Activated T-helper 2 cell treated with anti-CD3 and anti-CD28 coated beads, Interferon-gamma antibody, Interleukin-2, Interleukin-4, amounts not matched to agents 10 μg/mL and 5 μg/mL and 100 μg/mL, durations not matched to agents 14 hours and 24 hours and 36 hours (primary cell): ENCODE measurements around the gene KIF5A. TPM values are rescaled to one million over a fixed set of nuclear protein-coding genes. Genes with fewer than 3 reads are reported as not detected.

Experiments used
- DNase-seq: peaks from one replicate; pipeline ENCODE4 v3.0.0; 2021; ENCODE audit warnings: low spot score
- H3K27ac Mint-ChIP-seq: one replicate; pipeline ENCODE4 v1.8.0; 2021; ENCODE audit warnings: mixed read lengths
- H3K27me3 Mint-ChIP-seq: one replicate; pipeline ENCODE4 v1.8.0; 2021; ENCODE audit warnings: low read depth, mixed read lengths
- H3K36me3 Mint-ChIP-seq: one replicate; pipeline ENCODE4 v1.8.0; 2021; ENCODE audit warnings: low read depth, mixed read lengths
- H3K4me1 Mint-ChIP-seq: one replicate; pipeline ENCODE4 v1.8.0; 2021; ENCODE audit warnings: low read depth, mixed read lengths
- H3K4me3 Mint-ChIP-seq: one replicate; pipeline ENCODE4 v1.8.0; 2021; ENCODE audit warnings: low read depth, mild to moderate bottlenecking, moderate library complexity, mixed read lengths
- H3K9me3 Mint-ChIP-seq: one replicate; pipeline ENCODE4 v1.8.0; 2021; ENCODE audit warnings: mixed read lengths
- intact Hi-C: fragments of 100-400 bp; cut with micrococcal nuclease; formaldehyde crosslinking; loops from one replicate; pipeline ENCODE4 v1.15.1; 2023
- total RNA-seq: library from RNA; stranded (reverse); gene quantifications from 2 replicates; pipeline ENCODE4 v1.2.3, GENCODE V29; 2022

Gene KIF5A
- total RNA-seq, 1 donor from 2014 or later = 3.4 TPM

DNA sequence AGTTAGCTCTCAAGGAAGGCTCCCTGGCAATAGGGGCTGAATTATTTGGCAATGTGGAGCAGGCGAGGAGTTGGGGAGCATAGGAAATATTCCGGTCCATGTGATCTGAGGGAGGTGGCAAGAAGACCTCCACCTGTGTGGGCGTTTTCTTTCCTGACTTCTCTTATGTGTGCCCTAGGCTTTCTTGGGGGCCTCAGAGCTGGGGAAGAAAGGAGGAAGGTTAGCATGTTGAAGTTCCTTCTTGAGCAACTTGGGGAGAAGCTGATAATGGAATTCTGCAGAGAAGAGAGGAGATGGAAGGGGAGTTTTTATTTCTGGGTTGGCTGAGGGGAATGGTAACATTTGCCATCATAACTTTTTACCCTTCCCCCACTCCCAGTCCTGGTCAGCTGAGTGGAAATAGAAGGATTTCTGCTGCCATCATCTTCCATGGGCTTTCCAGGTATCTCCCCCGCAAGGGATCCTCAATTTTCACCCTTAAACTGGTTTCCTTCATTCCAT lies 56.0 kb downstream of the KIF5A start:
- intact Hi-C loops = no loop called here
- Mint-ChIP-seq H3K36me3 (peaks cover 19% of the 10 kb centered on the region), H3K4me3 (peak overlapping the region; percentile 74)

GRCh38 chr12:57606399-57606798 lies 56.6 kb downstream of the KIF5A start:
- intact Hi-C loops = no loop called here
- Mint-ChIP-seq H3K27me3 (peaks cover 3% of the 10 kb centered on the region), H3K36me3 (peaks cover 17% of the 10 kb centered on the region), H3K9me3 (no peaks in the 10 kb centered on the region), H3K4me1 (peaks cover 12% of the 10 kb centered on the region), H3K27ac (no peak overlapping the region), H3K4me3 (no peak overlapping the region)
- DNase-seq = no peak

More for the DNA sequence above, 56.0 kb downstream of the KIF5A start:
- Mint-ChIP-seq H3K4me1 (peaks cover 12% of the 10 kb centered on the region), H3K27me3 (peaks cover 3% of the 10 kb centered on the region), H3K27ac (no peak overlapping the region), H3K9me3 (no peaks in the 10 kb centered on the region)
- DNase-seq = no peak

DNA sequence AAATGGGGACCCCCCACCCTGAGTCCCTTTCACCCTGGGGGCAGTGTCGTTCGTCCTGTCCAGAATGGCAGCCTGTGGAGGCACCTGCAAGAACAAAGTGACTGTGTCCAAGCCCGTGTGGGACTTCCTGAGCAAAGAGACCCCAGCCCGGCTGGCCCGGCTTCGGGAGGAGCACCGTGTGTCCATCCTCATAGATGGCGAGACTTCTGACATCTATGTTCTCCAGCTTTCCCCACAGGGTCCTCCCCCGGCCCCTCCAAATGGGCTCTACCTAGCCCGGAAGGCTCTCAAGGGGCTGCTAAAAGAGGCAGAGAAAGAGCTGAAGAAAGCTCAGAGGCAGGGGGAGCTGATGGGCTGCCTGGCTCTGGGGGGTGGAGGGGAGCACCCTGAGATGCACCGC lies 57.0 kb downstream of the KIF5A start:
- H3K36me3 Mint-ChIP-seq = peaks cover 13% of the 10 kb centered on the region
- no peak for DNase-seq
- peaks cover 3% of the 10 kb centered on the region for H3K27me3 Mint-ChIP-seq
- intact Hi-C loops = no loop called here
- no peak overlapping the region for H3K27ac Mint-ChIP-seq
- peaks cover 12% of the 10 kb centered on the region for H3K4me1 Mint-ChIP-seq
- no peak overlapping the region for H3K4me3 Mint-ChIP-seq
- H3K9me3 Mint-ChIP-seq = no peaks in the 10 kb centered on the region

- Mint-ChIP-seq H3K36me3 (peaks cover 2% of the 10 kb centered on the region), H3K27ac (no peak overlapping the region), H3K4me1 (peaks cover 12% of the 10 kb centered on the region), H3K9me3 (no peaks in the 10 kb centered on the region), H3K27me3 (peaks cover 13% of the 10 kb centered on the region), H3K4me3 (no peak overlapping the region)
- no peak for DNase-seq
- intact Hi-C loops = no loop called here
Observed at GRCh38 chr12:57607958-57608663, 58.3 kb downstream of the KIF5A start.

GRCh38 chr12:57609101-57609780 lies 59.4 kb downstream of the KIF5A start:
- H3K4me3 Mint-ChIP-seq = no peak overlapping the region
- H3K36me3 Mint-ChIP-seq = no peaks in the 10 kb centered on the region
- intact Hi-C loops = no loop called here
- H3K27me3 Mint-ChIP-seq = peaks cover 18% of the 10 kb centered on the region
- no peaks in the 10 kb centered on the region for H3K9me3 Mint-ChIP-seq
- H3K4me1 Mint-ChIP-seq = peaks cover 10% of the 10 kb centered on the region
- no peak overlapping the region for H3K27ac Mint-ChIP-seq
- no peak for DNase-seq

DNA sequence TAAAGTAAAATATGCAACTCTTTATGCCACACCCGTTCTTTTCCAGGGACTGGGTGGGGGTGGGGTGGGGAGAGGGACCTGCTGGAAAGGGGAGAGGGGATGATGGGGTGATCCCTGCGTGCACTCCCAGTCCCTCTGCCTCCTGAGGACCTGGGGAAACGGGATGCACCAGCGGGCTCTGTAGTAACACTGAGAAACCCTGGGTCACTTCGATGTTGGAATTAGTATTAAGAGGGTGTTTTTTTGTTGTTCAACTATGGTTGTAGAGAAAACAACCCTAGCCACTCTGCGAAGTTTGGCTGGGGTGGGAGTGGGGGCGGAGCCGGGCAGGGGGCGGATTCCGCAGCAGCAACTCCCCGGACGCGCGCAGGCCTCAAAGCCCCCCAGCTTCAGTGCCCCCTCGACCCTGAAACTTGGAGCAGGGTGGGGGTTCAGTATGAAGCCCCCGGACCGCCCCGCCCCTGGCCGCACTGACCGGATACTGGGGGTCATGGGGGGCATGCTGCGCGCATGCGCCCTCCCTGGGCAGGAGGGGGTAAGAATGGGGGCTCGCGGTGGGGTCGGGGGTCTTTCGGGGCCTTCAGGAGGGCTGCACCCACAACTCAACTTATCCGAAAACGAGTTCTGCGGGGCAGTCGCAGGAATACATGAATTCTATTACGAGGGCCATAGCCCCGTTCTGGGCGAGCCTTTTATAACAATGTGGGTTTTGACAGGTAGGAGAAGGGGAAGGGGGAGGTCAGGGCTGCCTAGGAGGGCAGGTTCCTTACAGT lies 60.1 kb downstream of the KIF5A start:
- Mint-ChIP-seq H3K27ac (no peak overlapping the region), H3K9me3 (no peaks in the 10 kb centered on the region), H3K4me1 (peaks cover 8% of the 10 kb centered on the region), H3K4me3 (peak overlapping the region; percentile 73), H3K36me3 (no peaks in the 10 kb centered on the region), H3K27me3 (peaks cover 25% of the 10 kb centered on the region)
- no peak for DNase-seq
- intact Hi-C loops = no loop called here

DNA sequence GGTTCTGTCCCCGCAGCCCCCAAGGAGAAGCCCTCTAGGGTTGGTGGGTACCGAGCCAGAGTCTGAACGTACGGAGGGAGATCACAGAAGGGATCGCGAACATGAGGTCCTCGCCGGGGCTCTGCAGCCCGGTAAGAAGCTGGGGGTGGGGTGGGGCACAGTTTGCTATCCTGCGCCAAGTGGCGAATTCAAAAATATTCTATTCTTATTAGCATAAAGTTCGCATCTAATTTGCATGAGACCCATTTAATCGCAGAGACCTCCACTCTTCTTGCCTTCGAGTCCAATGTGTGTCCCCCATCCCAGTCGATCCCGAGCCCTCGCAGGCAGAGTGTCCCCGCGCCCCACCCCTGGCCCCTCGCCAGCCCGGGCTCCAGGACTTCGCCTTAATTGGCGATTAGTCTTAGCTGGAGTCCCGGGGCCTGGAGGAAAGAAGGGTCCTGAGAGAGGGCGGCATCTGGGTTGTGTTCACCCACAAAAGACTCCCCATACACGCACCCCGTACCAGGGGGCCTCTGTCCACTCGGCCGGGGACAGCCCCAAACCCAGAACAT lies 60.8 kb downstream of the KIF5A start:
- Mint-ChIP-seq H3K36me3 (no peaks in the 10 kb centered on the region), H3K9me3 (no peaks in the 10 kb centered on the region), H3K4me3 (peak overlapping the region; percentile 73), H3K4me1 (peaks cover 6% of the 10 kb centered on the region), H3K27me3 (peaks cover 28% of the 10 kb centered on the region), H3K27ac (no peak overlapping the region)
- intact Hi-C loops = no loop called here
- DNase-seq = no peak

GRCh38 chr12:57611108-57611826 lies 61.4 kb downstream of the KIF5A start, which contains the start of gene ARHGEF25:
Gene ARHGEF25 (plus strand): TSS chr12:57611435. CDS start chr12:57611895, 460 bp downstream.
- Mint-ChIP-seq H3K4me1 (peaks cover 3% of the 10 kb centered on the region), H3K27ac (no peak within 1 kb of the TSS), H3K9me3 (no peaks in the 10 kb centered on the region), H3K4me3 (peak within 1 kb of the TSS; percentile 73), H3K27me3 (peaks cover 34% of the 10 kb centered on the region), H3K36me3 (no peaks in the 10 kb centered on the region)
- DNase-seq = no peak
- intact Hi-C loops = no loop called here

DNA sequence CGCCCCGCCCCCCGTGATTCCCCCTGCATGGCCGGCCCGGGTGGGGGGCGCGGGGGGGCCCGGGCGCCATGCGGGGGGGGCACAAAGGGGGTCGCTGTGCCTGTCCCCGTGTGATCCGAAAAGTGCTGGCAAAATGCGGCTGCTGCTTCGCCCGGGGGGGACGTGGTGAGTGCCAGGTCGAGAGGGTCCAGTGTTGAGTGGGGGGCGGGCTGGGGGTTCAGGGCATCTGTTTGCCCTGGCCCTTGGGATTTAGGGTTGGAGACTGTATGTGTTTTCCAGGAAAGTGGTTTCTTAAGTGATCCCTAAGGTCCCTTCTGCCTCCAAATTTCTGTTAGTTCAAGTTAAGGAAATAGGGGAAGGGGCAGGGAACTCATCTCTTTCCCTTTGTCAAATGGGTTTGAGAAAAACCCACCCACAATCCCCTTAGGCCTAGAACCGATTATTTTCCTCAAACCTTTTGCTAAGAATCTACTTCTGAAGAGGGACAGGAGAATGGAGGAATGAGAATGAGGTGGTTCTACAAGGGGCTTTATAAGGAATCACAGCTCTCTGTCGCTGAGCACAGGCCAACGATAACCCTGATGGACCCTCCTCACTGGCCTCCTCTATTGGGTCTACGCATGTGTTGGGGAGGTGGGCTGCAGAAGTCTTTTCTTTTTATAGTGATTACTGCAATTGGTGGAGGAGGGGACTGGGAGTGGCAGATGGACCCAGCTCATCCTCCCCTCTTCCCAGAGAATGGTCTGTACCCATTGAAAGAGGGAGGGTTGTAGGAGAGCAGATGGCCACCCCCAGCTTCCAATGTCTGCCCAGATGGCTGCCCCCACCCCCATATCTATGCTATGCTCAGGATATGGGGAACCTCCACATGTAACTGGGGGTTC lies 62.2 kb downstream of the KIF5A start:
- intact Hi-C loops = no loop called here

DNA sequence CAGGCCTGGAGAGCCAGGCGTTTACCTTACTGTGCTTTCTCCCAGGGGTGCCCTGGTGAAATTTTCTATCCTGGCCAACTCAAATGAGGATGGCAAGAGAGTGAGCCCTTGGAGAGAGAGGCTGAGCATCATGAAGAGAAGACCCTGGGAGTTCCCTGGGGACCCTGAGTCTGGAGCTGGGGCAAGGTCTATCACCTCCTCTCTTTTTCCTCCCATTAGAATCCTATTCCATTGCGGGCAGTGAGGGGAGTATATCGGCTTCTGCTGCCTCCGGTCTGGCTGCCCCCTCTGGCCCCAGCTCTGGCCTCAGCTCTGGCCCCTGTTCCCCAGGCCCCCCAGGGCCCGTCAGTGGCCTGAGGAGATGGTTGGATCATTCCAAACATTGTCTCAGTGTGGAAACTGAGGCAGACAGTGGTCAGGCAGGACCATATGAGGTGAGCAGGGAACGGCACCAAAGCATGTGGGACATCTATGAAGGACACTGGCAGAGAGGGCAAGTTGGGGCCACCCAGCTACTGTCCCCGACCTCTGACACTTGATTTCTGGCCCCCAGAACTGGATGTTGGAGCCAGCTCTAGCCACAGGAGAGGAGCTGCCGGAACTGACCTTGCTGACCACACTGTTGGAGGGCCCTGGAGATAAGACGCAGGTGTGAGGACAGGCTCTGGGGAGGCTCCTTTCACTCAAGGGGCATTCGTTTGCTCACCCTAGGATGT lies 63.0 kb downstream of the KIF5A start:
- Mint-ChIP-seq H3K4me3 (no peak overlapping the region), H3K4me1 (peaks cover 2% of the 10 kb centered on the region), H3K27me3 (peaks cover 49% of the 10 kb centered on the region), H3K9me3 (no peaks in the 10 kb centered on the region), H3K27ac (no peak overlapping the region), H3K36me3 (no peaks in the 10 kb centered on the region)
- intact Hi-C loops = no loop called here
- DNase-seq = no peak

More for the DNA sequence above, 62.2 kb downstream of the KIF5A start:
- Mint-ChIP-seq H3K27me3 (peaks cover 41% of the 10 kb centered on the region), H3K36me3 (no peaks in the 10 kb centered on the region), H3K4me3 (peak overlapping the region; percentile 56), H3K27ac (no peak overlapping the region), H3K4me1 (peaks cover 2% of the 10 kb centered on the region), H3K9me3 (no peaks in the 10 kb centered on the region)
- DNase-seq = no peak
